Small intestine (tissue), 7 donors: ENCODE results near the gene PRKACB. TPM values are rescaled to one million over a fixed set of nuclear protein-coding genes. Genes with fewer than 3 reads are reported as not detected.
"Not testable (repeated sequence)": the region's sequence is repeated elsewhere in the genome, so short reads cannot be mapped to it uniquely, and the experiment has no call there.

Experiments
- DNase-seq, 2 donors: peaks; one replicate each; pipeline versions ENCODE4 v3.0.0 to v3.0.0-alpha.2; 2013
- FAIRE-seq: peaks from 2 replicates; lab custom pipeline; 2012; peaks lifted over from hg19 to GRCh38; lab: Jason Lieb, UNC
- H3K27ac ChIP-seq, 3 donors: one replicate each; pipeline ENCODE4 v1.5.1; 2013; ENCODE audit warnings: low read length in 2 of 3, mild to moderate bottlenecking in 2 of 3, control low read depth in 1 of 3, inconsistent platforms in 1 of 3, low read depth in 1 of 3, moderate library complexity in 1 of 3
- H3K27me3 ChIP-seq, 3 donors: one replicate each; pipeline ENCODE4 v1.6.1; 2013; ENCODE audit warnings: low read length in 3 of 3, inconsistent platforms in 1 of 3; ENCODE audit not compliant: control insufficient read depth in 3 of 3, insufficient read depth in 3 of 3
- H3K36me3 ChIP-seq, 3 donors: one replicate each; pipeline ENCODE4 v1.6.1; 2013; ENCODE audit warnings: low read length in 3 of 3, inconsistent platforms in 1 of 3, low read depth in 1 of 3, mild to moderate bottlenecking in 1 of 3, moderate library complexity in 1 of 3; ENCODE audit not compliant: control insufficient read depth in 3 of 3, insufficient read depth in 2 of 3
- H3K4me1 ChIP-seq, 3 donors: one replicate each; pipeline ENCODE4 v1.6.1; 2013; ENCODE audit warnings: low read length in 2 of 3, inconsistent platforms in 1 of 3, low read depth in 1 of 3, mild to moderate bottlenecking in 1 of 3, moderate library complexity in 1 of 3; ENCODE audit not compliant: control insufficient read depth in 3 of 3, insufficient read depth in 2 of 3
- H3K4me3 ChIP-seq, 3 donors: one replicate each; pipeline ENCODE4 v1.5.1; 2013; ENCODE audit warnings: low read length in 3 of 3, control low read depth in 1 of 3, inconsistent platforms in 1 of 3, low read depth in 1 of 3, mild to moderate bottlenecking in 1 of 3, moderate library complexity in 1 of 3
- H3K9me3 ChIP-seq, 2 donors: one replicate each; pipeline ENCODE4 v1.6.1; 2013; ENCODE audit warnings: low read depth in 1 of 2, low read length in 1 of 2; ENCODE audit not compliant: control insufficient read depth in 2 of 2, insufficient read depth in 1 of 2
- WGBS, 3 donors: extraction: QIAGEN DNeasy Blood & Tissue Kit; methylation state at CpG; one replicate each; pipeline ENCODE4 v1.1.7; 2013; 5-methylcytosine and 5-hydroxymethylcytosine counted together
- polyA plus RNA-seq, 4 donors: library from polyadenylated mRNA; stranded (reverse) in 3 of 4; unstranded in 1 of 4; fragments of 200-250 nt in 3 of 4; fragments of 120-200 nt in 1 of 4; gene quantifications; one replicate each; pipeline versions ENCODE4 v1.2.1 to v1.2.3, GENCODE V29; 2013
- donor health status: healthy with polysubstance abuse.
- donor health status: control.
- donor health status: control.
- donor health status: Bipolar disorder and iron deficiency.
- donor health status: healthy.

PRKACB gene
- polyA plus RNA-seq, 4 donors = 1.8 to 29.4 (median 7.3) TPM

DNA sequence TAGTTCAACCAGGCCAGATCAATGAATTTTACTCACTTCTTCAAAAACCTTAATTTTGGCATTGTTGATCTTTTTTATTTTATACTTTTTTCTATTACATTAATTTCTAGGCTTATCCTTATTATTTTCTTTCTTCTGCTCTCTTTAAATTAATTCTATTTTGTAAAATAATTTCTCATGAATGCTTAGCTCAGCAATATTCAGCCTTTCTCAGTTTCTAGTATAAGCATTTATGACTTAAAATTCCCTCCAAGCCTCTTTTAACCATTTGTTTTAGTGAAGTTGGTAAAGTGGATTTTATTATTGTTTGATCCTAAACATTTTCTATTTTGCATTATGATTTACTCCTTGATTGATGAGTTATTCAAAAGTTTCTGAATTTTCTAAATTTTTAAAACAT, 136.8 kb downstream of the PRKACB start:
- Histone ChIP-seq H3K4me3 (no peak overlapping the region), H3K27me3 (no peaks in the 10 kb centered on the region), H3K4me1 (peaks cover 0 to 3% (median 0%) of the 10 kb centered on the region in 3 donors), H3K9me3 (no peaks in the 10 kb centered on the region), H3K27ac (no peak overlapping the region), H3K36me3 (no peaks in the 10 kb centered on the region)
- FAIRE-seq (no peak), DNase-seq (no peak)

- H3K9me3 ChIP-seq = peaks cover 0 to 8% of the 10 kb centered on the region in 2 donors
- peaks cover 0 to 2% (median 0%) of the 10 kb centered on the region in 3 donors for H3K4me1 ChIP-seq
- 83 to 100% (median 97%) methylated on average over 1 of the region's 1 CpG for WGBS, 3 donors
- no peak overlapping the region for H3K27ac ChIP-seq
- DNase-seq = no peak
- H3K36me3 ChIP-seq = no peaks in the 10 kb centered on the region
- no peak for FAIRE-seq
- H3K4me3 ChIP-seq = no peak overlapping the region
- no peaks in the 10 kb centered on the region for H3K27me3 ChIP-seq
Measured at GRCh38 chr1:84282780-84283333, 138.8 kb downstream of the PRKACB start.

DNA sequence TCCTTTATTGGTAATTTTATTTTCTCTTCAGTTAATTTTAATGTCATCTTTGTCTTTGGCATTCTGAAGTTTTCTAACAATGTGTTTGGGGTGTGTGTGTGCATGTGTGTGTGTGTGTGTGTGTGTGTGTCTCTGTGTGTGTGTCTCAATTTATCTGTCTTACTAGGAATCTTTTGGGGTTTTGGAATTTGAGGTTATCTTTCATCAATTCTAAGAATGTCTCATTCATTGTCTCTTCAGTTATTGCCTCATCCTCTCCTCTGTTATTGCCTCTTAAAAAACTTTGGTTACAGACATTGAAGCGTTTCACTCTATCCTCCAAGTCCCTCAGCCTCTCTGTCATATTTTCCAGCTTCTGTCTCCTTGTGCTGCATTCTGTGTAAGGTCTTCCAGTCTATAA, 139.3 kb downstream of the PRKACB start:
- no peak overlapping the region for H3K27ac ChIP-seq
- H3K9me3 ChIP-seq = peaks cover 0 to 10% of the 10 kb centered on the region in 2 donors
- 56 to 68% (median 68%) methylated on average over 1 of the region's 1 CpG for WGBS, 3 donors
- no peaks in the 10 kb centered on the region for H3K36me3 ChIP-seq
- H3K4me1 ChIP-seq = no peaks in the 10 kb centered on the region
- DNase-seq (no peak), FAIRE-seq (no peak)
- H3K27me3 ChIP-seq = no peaks in the 10 kb centered on the region
- no peak overlapping the region for H3K4me3 ChIP-seq

- H3K9me3 ChIP-seq = peaks cover 0 to 15% of the 10 kb centered on the region in 2 donors
- no peak for FAIRE-seq
- no peaks in the 10 kb centered on the region for H3K4me1 ChIP-seq
- no peak for DNase-seq
- no peak overlapping the region for H3K4me3 ChIP-seq
- WGBS, 3 donors = 81 to 100% (median 86%) methylated on average over 1 of the region's 1 CpG
- no peak overlapping the region for H3K27ac ChIP-seq
- no peaks in the 10 kb centered on the region for H3K36me3 ChIP-seq
- no peaks in the 10 kb centered on the region for H3K27me3 ChIP-seq
Measured at GRCh38 chr1:84286071-84286470, 142.0 kb downstream of the PRKACB start.

DNA sequence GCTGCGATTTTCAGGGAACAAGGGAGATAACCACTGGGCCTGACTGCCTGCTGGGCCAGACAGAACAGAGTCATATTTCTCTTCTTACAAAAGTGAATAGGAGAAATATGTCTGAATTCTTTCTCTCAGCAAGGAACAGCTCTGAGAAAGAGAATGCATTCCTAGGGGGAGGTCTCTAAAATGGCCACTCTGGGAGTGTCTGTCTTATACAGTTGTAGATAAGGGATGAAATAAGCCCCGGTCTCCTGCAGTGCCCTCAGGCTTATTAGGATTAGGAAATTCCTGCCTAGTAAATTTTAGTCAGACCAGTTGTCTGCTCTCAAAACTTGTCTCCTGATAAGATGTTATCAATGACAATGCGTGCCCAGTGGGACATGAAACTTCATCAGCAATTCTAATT, 143.3 kb downstream of the PRKACB start:
- WGBS, 3 donors = 64 to 67% (median 66%) methylated on average over 3 of the region's 3 CpGs
- H3K27ac ChIP-seq, FAIRE-seq, H3K4me3 ChIP-seq, H3K4me1 ChIP-seq, H3K36me3 ChIP-seq, DNase-seq, H3K27me3 ChIP-seq: not testable (repeated sequence)
- peaks cover 0 to 15% of the 10 kb centered on the region in 2 donors for H3K9me3 ChIP-seq

Other genes starting within 250 kb of the PRKACB start
- gene TTLL7, start 145.1 kb upstream of the PRKACB start, polyA plus RNA-seq = 1 to 10 TPM in 2 of 4 donors, under 1 TPM in 1, not detected in 1; 0.54 to 1.8 (median 1.6) TPM
- 1 to 10 TPM; 2.2 to 6.2 (median 4.6) TPM for gene SAMD13, start 157.4 kb downstream of the PRKACB start, polyA plus RNA-seq